Common myeloid progenitor, CD34-positive (primary cell): ENCODE data around the gene OR51I2.

Source experiments
- CTCF ChIA-PET: fragments of 350-600 bp; sonication (Branson Sonifier 250); formaldehyde crosslinking; loops from one replicate; lab custom pipeline; 2021; ENCODE audit warnings: antibody characterized with exemption; lab: Charles Lee
- POLR2A ChIA-PET: fragments of 350-600 bp; sonication (Branson Sonifier 250); formaldehyde crosslinking; loops from one replicate; lab custom pipeline; 2021; ENCODE audit warnings: antibody characterized with exemption; lab: Charles Lee
- DNase-seq, 3 donors: peaks; one replicate each; pipeline versions ENCODE4 v3.0.0 to v3.0.0-alpha.2; 2013
- H3K27ac ChIP-seq, 2 experiments: 1 replicate in 1 of 2; 2 replicates in 1 of 2; pipeline ENCODE4 v1.7.0; 2013; ENCODE audit warnings: inconsistent platforms in 2 of 2, low read length in 2 of 2, mild to moderate bottlenecking in 2 of 2, low read depth in 1 of 2, moderate library complexity in 1 of 2; ENCODE audit not compliant: severe bottlenecking in 2 of 2, insufficient read depth in 1 of 2, poor library complexity in 1 of 2
- H3K27me3 ChIP-seq, 5 experiments: replicated peaks in 2 of 5; 1 replicate in 3 of 5; 2 replicates in 2 of 5; pipeline versions ENCODE4 v1.6.1 to v1.7.0; 2013; ENCODE audit warnings: low read length in 4 of 5, mild to moderate bottlenecking in 2 of 5, moderate library complexity in 2 of 5, inconsistent platforms in 1 of 5; ENCODE audit not compliant: insufficient read depth in 5 of 5, control insufficient read depth in 4 of 5
- H3K36me3 ChIP-seq, 4 experiments: 1 replicate in 2 of 4; 2 replicates in 2 of 4; pipeline versions ENCODE4 v1.6.1 to v1.7.0; 2013; ENCODE audit warnings: low read length in 3 of 4, control low read depth in 1 of 4, mild to moderate bottlenecking in 1 of 4; ENCODE audit not compliant: control insufficient read depth in 4 of 4, insufficient read depth in 4 of 4
- H3K4me1 ChIP-seq, 4 experiments: 1 replicate in 3 of 4; 2 replicates in 1 of 4; pipeline versions ENCODE4 v1.6.1 to v1.7.1; 2013; ENCODE audit warnings: low read length in 3 of 4, mild to moderate bottlenecking in 3 of 4, control low read depth in 1 of 4, inconsistent platforms in 1 of 4, moderate library complexity in 1 of 4; ENCODE audit not compliant: control insufficient read depth in 4 of 4, insufficient read depth in 4 of 4; ENCODE audit errors: control extremely low read depth in 1 of 4
- H3K4me3 ChIP-seq, 7 experiments: 1 replicate in 4 of 7; 2 replicates in 3 of 7; pipeline versions ENCODE4 v1.5.1 to v1.7.0; 2013; ENCODE audit warnings: mild to moderate bottlenecking in 7 of 7, low read length in 6 of 7, moderate library complexity in 6 of 7, inconsistent platforms in 2 of 7, low read depth in 2 of 7, control low read depth in 1 of 7; ENCODE audit not compliant: insufficient read depth in 4 of 7, control insufficient read depth in 1 of 7; ENCODE audit errors: extremely low read depth in 1 of 7
- H3K9me3 ChIP-seq, 5 experiments: 1 replicate in 4 of 5; 2 replicates in 1 of 5; pipeline versions ENCODE4 v1.6.1 to v1.7.1; 2013; ENCODE audit warnings: low read length in 4 of 5, mild to moderate bottlenecking in 2 of 5, inconsistent platforms in 1 of 5, low read depth in 1 of 5, moderate library complexity in 1 of 5; ENCODE audit not compliant: control insufficient read depth in 4 of 5, insufficient read depth in 2 of 5; ENCODE audit errors: control extremely low read depth in 1 of 5
- WGBS: methylation state at CpG from one replicate; pipeline ENCODE4 v1.1.5; 2013; ENCODE audit not compliant: insufficient coverage; 5-methylcytosine and 5-hydroxymethylcytosine counted together

The OR51I2 gene

DNA sequence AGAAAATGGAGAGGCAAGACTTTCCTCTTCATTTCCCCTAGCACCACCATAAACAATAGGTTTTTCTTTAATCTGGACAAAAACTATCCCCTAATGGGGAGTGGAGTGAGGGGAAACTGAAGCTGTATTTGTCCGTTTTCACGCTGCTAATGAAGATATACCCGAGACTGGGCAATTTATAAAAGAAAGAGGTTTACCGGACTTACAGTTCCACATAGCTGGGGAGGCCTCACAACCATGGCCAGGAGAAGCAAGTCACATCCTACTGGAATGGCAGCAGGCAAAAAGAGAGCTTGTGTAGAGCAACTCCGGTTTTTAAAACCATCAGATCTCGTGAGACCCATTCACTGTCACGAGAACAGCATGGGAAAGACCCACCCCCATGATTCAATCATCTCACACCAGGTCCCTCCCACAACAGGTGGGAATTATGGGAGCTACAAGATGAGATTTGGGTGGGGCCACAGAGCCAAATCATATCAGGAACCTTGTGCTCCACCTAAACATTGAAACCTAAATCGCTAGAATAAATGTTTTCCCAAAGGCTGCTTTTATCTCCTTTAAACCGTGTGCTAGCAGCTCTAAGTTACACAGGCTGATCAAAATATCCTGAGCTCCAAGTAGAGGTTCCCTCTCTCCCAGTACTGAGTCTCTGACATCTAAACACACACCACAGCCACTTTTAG lies 56.4 kb downstream of the OR51I2 start:
- no peaks in the 10 kb centered on the region for H3K4me1 ChIP-seq
- no peaks in the 10 kb centered on the region for H3K9me3 ChIP-seq
- 94% methylated on average over 9 of the region's 9 CpGs for WGBS
- H3K27me3 ChIP-seq: peaks cover 0 to 2% (median 0%) of the 10 kb centered on the region in 5 experiments
- peak overlapping the region in 1 of 2 experiments; percentile 61 for H3K27ac ChIP-seq
- H3K4me3 ChIP-seq: no peak overlapping the region
- DNase-seq: no peak
- ChIA-PET POLR2A (no interaction called here), CTCF (interaction anchor here (1.4 kb wide), 1 partner anchor 125 kb away, joined by 3 read pairs; no protein-coding TSS in a partner anchor)
- H3K36me3 ChIP-seq: no peaks in the 10 kb centered on the region
